Measurements from ENCODE around the gene BICD1.

GRCh38 chr12:32217354-32218310, 111.0 kb downstream of the BICD1 start:
- TF ChIP-seq CTCF (IDR thresholded peaks at IDR 0.05) = no peak
- no peak for TF ChIP-seq EZH2 (IDR thresholded peaks at IDR 0.05; ENCODE audit: borderline replicate concordance, insufficient read depth, low read depth, low read length, poor library complexity, severe bottlenecking)
